PC-3 (cell line): ENCODE measurements around the gene CLPTM1L. TPM values are rescaled to one million over a fixed set of nuclear protein-coding genes. Genes with fewer than 3 reads are reported as not detected.

ENCODE experiments used
- ATAC-seq: fragments of 200-7000 bp; cut with Tn5 transposase; 2 replicates; pipeline ENCODE4 v1.9.1; 2020; ENCODE audit warnings: mild to moderate bottlenecking, moderate library complexity
- BruUV-seq: library from RNA; stranded (reverse); fragments of 400-500 nt; replicated peaks from 2 replicates; lab custom pipeline; 2021; lab: Mats Ljungman, UMichigan
- CTCF ChIA-PET: fragments of 300-600 bp; sonication (Branson Sonifier 250); formaldehyde crosslinking; loops from one replicate; lab custom pipeline; 2022; ENCODE audit warnings: antibody characterized with exemption; lab: Charles Lee
- POLR2A ChIA-PET: fragments of 300-600 bp; sonication (Branson Sonifier 250); formaldehyde crosslinking; loops from one replicate; lab custom pipeline; 2022; ENCODE audit warnings: antibody characterized with exemption; ENCODE audit not compliant: unreplicated experiment; lab: Charles Lee
- DNase-seq: peaks from one replicate; pipeline ENCODE4 v3.0.0-alpha.2; 2015
- H2AFZ ChIP-seq: fragments of 300-600 bp; sonication (generic); 2 replicates; pipeline ENCODE4 v1.6.0; 2016; ENCODE audit warnings: antibody characterized with exemption, low read length
- H3F3A ChIP-seq: fragments of 300-600 bp; sonication (generic); one replicate; pipeline ENCODE4 v1.6.0; 2017; ENCODE audit warnings: antibody characterized with exemption, low read length, control low read depth, mild to moderate bottlenecking; ENCODE audit not compliant: unreplicated experiment
- H3K27ac ChIP-seq: fragments of 300-600 bp; sonication (generic); 2 replicates; pipeline ENCODE4 v1.5.1; 2016; ENCODE audit warnings: mild to moderate bottlenecking, low read length
- H3K27me3 ChIP-seq: fragments of 300-600 bp; sonication (generic); 2 replicates; pipeline ENCODE4 v1.6.1; 2016; ENCODE audit warnings: low read length, mixed read lengths
- H3K36me3 ChIP-seq: fragments of 300-600 bp; sonication (generic); 2 replicates; pipeline ENCODE4 v1.6.1; 2016; ENCODE audit warnings: low read depth, mixed run types, low read length, mixed read lengths
- H3K4me1 ChIP-seq: fragments of 300-600 bp; sonication (generic); 2 replicates; pipeline ENCODE4 v1.5.1; 2016; ENCODE audit warnings: low read length; ENCODE audit not compliant: insufficient read depth
- H3K4me2 ChIP-seq: fragments of 300-600 bp; sonication (generic); 2 replicates; pipeline ENCODE4 v1.6.0; 2016; ENCODE audit warnings: low read length
- H3K4me3 ChIP-seq: fragments of 300-600 bp; sonication (generic); 2 replicates; pipeline ENCODE4 v1.5.1; 2016; ENCODE audit warnings: mild to moderate bottlenecking, low read length, mixed read lengths
- H3K79me2 ChIP-seq: fragments of 300-600 bp; sonication (generic); 2 replicates; pipeline ENCODE4 v1.6.1; 2017; ENCODE audit warnings: low read length, mixed read lengths
- H3K9ac ChIP-seq: fragments of 300-600 bp; sonication (generic); 2 replicates; pipeline ENCODE4 v1.6.0; 2016; ENCODE audit warnings: mild to moderate bottlenecking, low read length
- H3K9me2 ChIP-seq: fragments of 300-600 bp; sonication (generic); replicated peaks from 2 replicates; pipeline ENCODE4 v1.6.1; 2016; ENCODE audit warnings: mixed run types, low read length, mixed read lengths
- H3K9me3 ChIP-seq: fragments of 300-600 bp; sonication (generic); 2 replicates; pipeline ENCODE4 v1.6.1; 2016; ENCODE audit warnings: low read length, mixed read lengths
- H4K20me1 ChIP-seq: fragments of 300-600 bp; sonication (generic); 2 replicates; pipeline ENCODE4 v1.6.1; 2016; ENCODE audit warnings: low read length, mixed read lengths
- CTCF ChIP-seq: fragments of 300-600 bp; sonication (generic); conservative IDR thresholded peaks from 2 replicates; pipeline ENCODE4 v1.5.1; 2017; ENCODE audit warnings: antibody characterized with exemption, low read depth, mild to moderate bottlenecking, low read length
- EZH2 ChIP-seq: fragments of 300-600 bp; sonication (generic); IDR thresholded peaks from one replicate; pipeline ENCODE4 v1.6.1; 2017; ENCODE audit warnings: antibody characterized with exemption, mild to moderate bottlenecking, low read length; ENCODE audit not compliant: unreplicated experiment
- EZH2phosphoT487 ChIP-seq: fragments of 300-600 bp; sonication (generic); IDR thresholded peaks from 2 replicates; pipeline ENCODE4 v1.6.1; 2018; ENCODE audit warnings: mild to moderate bottlenecking, antibody characterized with exemption, low read length, borderline replicate concordance
- intact Hi-C: fragments of 100-400 bp; cut with micrococcal nuclease; formaldehyde crosslinking; loops from 2 replicates; pipeline ENCODE4 v1.9.0; 2023
- total RNA-seq: library from RNA; depleted of rRNA; stranded (reverse); fragments of >200 nt; gene quantifications from 2 replicates; pipeline ENCODE4 v1.2.3, GENCODE V29; 2014

The CLPTM1L gene
- total RNA-seq, 1 experiment from 2014 or later: 463 TPM

- ChIA-PET POLR2A (no interaction called here), CTCF (no interaction called here)
- Histone ChIP-seq H3K9me2 (no peaks in the 10 kb centered on the region), H3K4me3 (no peak overlapping the region), H3K27ac (no peak overlapping the region), H3K79me2 (no peaks in the 10 kb centered on the region), H4K20me1 (no peaks in the 10 kb centered on the region), H3K4me1 (no peaks in the 10 kb centered on the region), H3K9ac (no peak overlapping the region), H3K36me3 (no peaks in the 10 kb centered on the region), H3F3A (no peaks in the 10 kb centered on the region), H3K4me2 (no peak overlapping the region), H3K27me3 (peaks cover 12% of the 10 kb centered on the region; the same call in 1 of the 2 replicates), H2AFZ (no peak overlapping the region), H3K9me3 (no peaks in the 10 kb centered on the region)
- ATAC-seq (no peak), DNase-seq (no peak)
- intact Hi-C loops: no loop called here
- TF ChIP-seq EZH2: no peak
- no peak for TF ChIP-seq CTCF
- TF ChIP-seq EZH2phosphoT487: no peak
- no TSS peak for BruUV-seq
Measured at GRCh38 chr5:1298723-1299510, 46.0 kb downstream of the CLPTM1L start.

DNA sequence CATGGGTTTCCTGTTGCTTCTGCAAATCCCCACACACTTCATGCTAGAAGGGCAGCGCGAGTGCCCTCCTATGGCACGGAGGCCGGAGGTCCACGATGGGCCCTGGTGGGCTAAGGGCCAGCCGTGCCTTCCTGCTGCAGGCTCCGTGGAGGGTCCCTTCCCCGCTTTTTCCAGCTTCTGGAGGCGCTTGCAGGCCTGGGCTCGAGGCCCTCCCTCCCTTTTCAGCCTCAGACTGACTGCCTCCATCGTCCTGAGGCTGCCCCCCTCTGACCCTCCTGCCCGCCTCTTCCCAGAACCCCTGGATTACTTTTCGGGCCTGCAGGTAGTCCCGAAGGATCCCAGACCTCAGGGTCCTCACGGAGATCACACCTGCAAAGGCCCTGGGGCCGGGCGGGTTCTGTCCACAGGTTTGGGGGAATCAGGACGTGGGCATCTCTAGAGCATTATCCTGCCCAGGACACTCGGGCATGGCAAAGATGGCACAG lies 46.8 kb downstream of the CLPTM1L start:
- TF ChIP-seq EZH2phosphoT487 (no peak), CTCF (no peak), EZH2 (no peak)
- Histone ChIP-seq H3K4me2 (no peak overlapping the region), H3K4me3 (no peak overlapping the region), H3K27ac (no peak overlapping the region), H2AFZ (no peak overlapping the region), H4K20me1 (no peaks in the 10 kb centered on the region), H3K79me2 (no peaks in the 10 kb centered on the region), H3F3A (no peaks in the 10 kb centered on the region), H3K27me3 (peaks cover 5% of the 10 kb centered on the region; the same call in 1 of the 2 replicates), H3K9me3 (no peaks in the 10 kb centered on the region), H3K9ac (no peak overlapping the region), H3K4me1 (no peaks in the 10 kb centered on the region), H3K9me2 (no peaks in the 10 kb centered on the region), H3K36me3 (no peaks in the 10 kb centered on the region)
- intact Hi-C loops: no loop called here
- CTCF ChIA-PET: no interaction called here
- POLR2A ChIA-PET: no interaction called here
- DNase-seq: no peak
- ATAC-seq: no peak
- no TSS peak for BruUV-seq

- Histone ChIP-seq H3K9ac (no peak overlapping the region), H3K4me1 (no peaks in the 10 kb centered on the region), H3K4me3 (no peak overlapping the region), H3F3A (no peaks in the 10 kb centered on the region), H3K27me3 (no peaks in the 10 kb centered on the region), H4K20me1 (no peaks in the 10 kb centered on the region), H3K79me2 (no peaks in the 10 kb centered on the region), H3K36me3 (no peaks in the 10 kb centered on the region), H3K9me2 (no peaks in the 10 kb centered on the region), H2AFZ (no peak overlapping the region), H3K9me3 (no peaks in the 10 kb centered on the region), H3K4me2 (no peak overlapping the region), H3K27ac (no peak overlapping the region)
- intact Hi-C loops: no loop called here
- DNase-seq: no peak
- TF ChIP-seq EZH2phosphoT487 (no peak), CTCF (no peak), EZH2 (no peak)
- ChIA-PET POLR2A (interaction anchor here (0.9 kb wide), 1 partner anchor 113 kb away, joined by 6 read pairs; no protein-coding TSS in a partner anchor), CTCF (no interaction called here)
- ATAC-seq: no peak
- no TSS peak for BruUV-seq
Measured at GRCh38 chr5:1297243-1297642, 47.7 kb downstream of the CLPTM1L start.
